Breast epithelium (tissue), 4 donors: ENCODE measurements around the gene OTOS. TPM values are rescaled to one million over a fixed set of nuclear protein-coding genes. Genes with fewer than 3 reads are reported as not detected.

Source experiments
- DNase-seq, 2 donors: peaks; one replicate each; pipeline ENCODE4 v3.0.0-alpha.2; 2019; ENCODE audit warnings: low spot score in 2 of 2
- H3K27ac ChIP-seq, 2 donors: fragments of 200-600 bp; sonication (generic) in 1 of 2; one replicate each; pipeline ENCODE4 v1.5.1; 2016 to 2019; ENCODE audit warnings: mild to moderate bottlenecking in 1 of 2
- H3K27me3 ChIP-seq, 2 donors: fragments of 200-600 bp; sonication (generic) in 1 of 2; one replicate each; pipeline versions ENCODE4 v1.5.1 to v1.6.0; 2017 to 2019; ENCODE audit warnings: control low read depth in 1 of 2, mild to moderate bottlenecking in 1 of 2
- H3K36me3 ChIP-seq: fragments of 200-600 bp; one replicate; pipeline ENCODE4 v1.5.1; 2019
- H3K4me1 ChIP-seq, 2 donors: fragments of 200-600 bp; sonication (generic); one replicate each; pipeline ENCODE4 v1.5.1; 2016 to 2019; ENCODE audit warnings: control low read depth in 1 of 2
- H3K4me3 ChIP-seq, 3 donors: fragments of 200-600 bp; sonication (generic); 1 replicate in 2 of 3; 2 replicates in 1 of 3; pipeline ENCODE4 v1.5.1; 2016 to 2019; ENCODE audit warnings: mild to moderate bottlenecking in 3 of 3, moderate library complexity in 2 of 3
- H3K9me3 ChIP-seq, 2 donors: fragments of 200-600 bp; sonication (generic) in 1 of 2; one replicate each; pipeline ENCODE4 v1.5.1; 2016 to 2019; ENCODE audit warnings: control low read depth in 1 of 2
- POLR2A ChIP-seq: fragments of 450-650 bp; IDR thresholded peaks from one replicate; pipeline ENCODE4 v1.6.1; 2016; ENCODE audit warnings: antibody characterized with exemption, mild to moderate bottlenecking, moderate library complexity
- POLR2AphosphoS5 ChIP-seq, 3 donors: sonication (generic); formaldehyde crosslinking; IDR thresholded peaks; one replicate each; pipeline ENCODE4 v1.6.1; 2017; ENCODE audit warnings: antibody characterized with exemption in 3 of 3
- intact Hi-C: fragments of 100-400 bp; cut with DNase I; formaldehyde crosslinking; loops from one replicate; pipeline ENCODE4 v1.15.1; 2023; ENCODE audit warnings: low total_unique reads
- total RNA-seq, 3 donors: library from RNA; depleted of rRNA; stranded (reverse); fragments of >200 nt; gene quantifications; one replicate each; pipeline ENCODE4 v1.1.0, GENCODE V29; 2016
- TF ChIP-seq, protein P1 (sequence below), 3 donors: fragments of 450-650 bp; IDR thresholded peaks; one replicate each; pipeline ENCODE4 v1.5.1; 2016 to 2017; ENCODE audit warnings: antibody characterized with exemption in 3 of 3, mild to moderate bottlenecking in 3 of 3, moderate library complexity in 3 of 3

Gene OTOS
- total RNA-seq, 3 donors from 2014 or later: not detected

DNA sequence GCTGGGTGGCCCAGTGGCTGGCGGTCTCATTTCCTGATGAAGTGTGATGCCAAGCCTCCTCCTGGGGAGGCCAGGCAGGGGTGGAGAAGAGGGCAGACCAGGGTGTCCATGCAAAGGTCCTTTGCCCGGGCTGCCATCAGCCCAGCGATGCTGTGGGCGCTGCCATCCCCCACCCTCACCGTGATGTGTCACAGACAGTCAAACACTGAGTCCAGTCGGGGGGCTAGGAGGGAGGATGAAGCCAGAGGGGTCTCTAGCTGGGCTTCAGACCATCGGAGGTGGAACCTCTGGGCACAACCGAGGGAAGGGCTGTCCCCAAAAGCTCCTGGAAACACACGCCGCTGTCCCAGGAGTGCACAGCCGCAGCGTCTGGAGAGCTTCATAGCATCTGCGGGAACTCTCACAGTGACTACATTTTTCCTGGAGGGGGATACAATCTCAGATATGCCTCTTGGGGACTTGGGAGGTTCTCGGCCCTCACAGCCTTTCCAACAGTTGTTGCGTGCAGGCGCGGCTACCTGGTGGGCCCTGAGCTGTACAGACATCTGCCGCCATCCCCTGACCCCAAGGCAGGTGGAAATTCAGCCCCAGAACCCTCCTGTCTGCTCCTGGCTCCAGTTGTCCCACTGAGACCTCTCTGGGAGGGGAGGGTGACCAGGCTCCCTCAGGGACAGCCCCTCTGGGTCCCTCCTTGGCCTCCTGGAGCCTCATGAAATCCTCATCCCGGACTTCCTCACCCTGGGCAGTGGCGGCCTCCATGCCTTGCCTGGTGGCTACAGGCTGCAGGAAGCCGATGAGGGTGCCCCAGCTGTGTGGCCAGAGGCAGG lies 26.5 kb upstream of the OTOS start:
- Histone ChIP-seq H3K36me3 (no peaks in the 10 kb centered on the region), H3K27ac (no peak overlapping the region), H3K4me3 (no peak overlapping the region), H3K4me1 (no peaks in the 10 kb centered on the region), H3K27me3 (peaks cover 0 to 2% of the 10 kb centered on the region in 2 donors), H3K9me3 (no peaks in the 10 kb centered on the region)
- DNase-seq: no peak
- TF ChIP-seq POLR2A (no peak), POLR2AphosphoS5 (IDR thresholded peaks at IDR 0.05) (no peak)
- TF ChIP-seq, protein P1, sequence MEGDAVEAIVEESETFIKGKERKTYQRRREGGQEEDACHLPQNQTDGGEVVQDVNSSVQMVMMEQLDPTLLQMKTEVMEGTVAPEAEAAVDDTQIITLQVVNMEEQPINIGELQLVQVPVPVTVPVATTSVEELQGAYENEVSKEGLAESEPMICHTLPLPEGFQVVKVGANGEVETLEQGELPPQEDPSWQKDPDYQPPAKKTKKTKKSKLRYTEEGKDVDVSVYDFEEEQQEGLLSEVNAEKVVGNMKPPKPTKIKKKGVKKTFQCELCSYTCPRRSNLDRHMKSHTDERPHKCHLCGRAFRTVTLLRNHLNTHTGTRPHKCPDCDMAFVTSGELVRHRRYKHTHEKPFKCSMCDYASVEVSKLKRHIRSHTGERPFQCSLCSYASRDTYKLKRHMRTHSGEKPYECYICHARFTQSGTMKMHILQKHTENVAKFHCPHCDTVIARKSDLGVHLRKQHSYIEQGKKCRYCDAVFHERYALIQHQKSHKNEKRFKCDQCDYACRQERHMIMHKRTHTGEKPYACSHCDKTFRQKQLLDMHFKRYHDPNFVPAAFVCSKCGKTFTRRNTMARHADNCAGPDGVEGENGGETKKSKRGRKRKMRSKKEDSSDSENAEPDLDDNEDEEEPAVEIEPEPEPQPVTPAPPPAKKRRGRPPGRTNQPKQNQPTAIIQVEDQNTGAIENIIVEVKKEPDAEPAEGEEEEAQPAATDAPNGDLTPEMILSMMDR (IDR thresholded peaks at IDR 0.05): no peak
- intact Hi-C loops: no loop called here

DNA sequence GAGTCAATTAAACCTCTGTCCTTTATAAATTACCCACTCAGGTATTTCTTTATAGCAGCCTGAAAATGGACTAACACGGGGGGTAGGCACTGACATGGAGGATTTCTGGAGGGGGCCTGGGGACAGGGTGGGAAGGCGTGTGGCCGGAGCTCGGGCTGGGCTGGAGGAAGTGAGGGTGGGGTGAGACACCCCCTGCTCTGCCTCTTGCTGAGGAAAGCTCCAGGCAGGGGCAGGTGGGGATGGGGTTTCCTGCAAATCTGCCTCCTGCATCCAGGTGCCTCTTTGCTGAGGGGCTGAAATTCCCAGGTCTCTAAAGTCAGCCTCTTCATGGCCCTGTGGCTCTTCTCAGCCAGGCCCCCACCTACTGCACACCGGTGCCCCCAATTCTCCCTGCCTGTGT lies 25.7 kb upstream of the OTOS start:
- H3K27ac ChIP-seq: no peak overlapping the region
- no peak overlapping the region for H3K4me3 ChIP-seq
- no peaks in the 10 kb centered on the region for H3K4me1 ChIP-seq
- DNase-seq: no peak
- H3K9me3 ChIP-seq: no peaks in the 10 kb centered on the region
- no peak for TF ChIP-seq POLR2A
- no peak for TF ChIP-seq POLR2AphosphoS5 (IDR thresholded peaks at IDR 0.05)
- TF ChIP-seq, protein P1 (IDR thresholded peaks at IDR 0.05): no peak
- intact Hi-C loops: no loop called here
- no peaks in the 10 kb centered on the region for H3K36me3 ChIP-seq
- peaks cover 0 to 3% of the 10 kb centered on the region in 2 donors for H3K27me3 ChIP-seq

DNA sequence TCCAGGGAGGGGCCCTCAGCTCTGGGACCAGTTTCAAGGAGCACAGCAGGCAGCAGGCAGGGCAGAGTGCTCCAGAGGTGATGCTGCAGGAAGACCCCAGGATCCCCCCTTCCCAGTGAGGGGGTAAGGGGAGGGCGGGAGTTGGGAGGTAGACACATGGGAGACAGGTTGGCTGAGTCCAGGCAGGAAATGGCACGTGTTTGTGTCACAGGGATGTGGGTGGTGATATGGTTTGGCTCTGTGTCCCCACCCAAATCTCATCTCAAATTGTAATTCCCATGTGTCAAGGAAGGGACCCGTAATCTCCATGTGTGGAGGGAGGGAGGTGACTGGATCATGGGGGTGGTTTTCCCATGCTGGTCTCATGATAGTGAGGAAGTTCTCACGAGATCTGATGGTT lies 25.2 kb upstream of the OTOS start:
- no peak for DNase-seq
- H3K27ac ChIP-seq: no peak overlapping the region
- intact Hi-C loops: no loop called here
- no peaks in the 10 kb centered on the region for H3K9me3 ChIP-seq
- peaks cover 0 to 8% of the 10 kb centered on the region in 2 donors for H3K27me3 ChIP-seq
- H3K4me3 ChIP-seq: no peak overlapping the region
- no peak for TF ChIP-seq POLR2A
- TF ChIP-seq, protein P1 (IDR thresholded peaks at IDR 0.05): no peak
- TF ChIP-seq POLR2AphosphoS5 (IDR thresholded peaks at IDR 0.05): no peak
- no peaks in the 10 kb centered on the region for H3K36me3 ChIP-seq
- no peaks in the 10 kb centered on the region for H3K4me1 ChIP-seq

DNA sequence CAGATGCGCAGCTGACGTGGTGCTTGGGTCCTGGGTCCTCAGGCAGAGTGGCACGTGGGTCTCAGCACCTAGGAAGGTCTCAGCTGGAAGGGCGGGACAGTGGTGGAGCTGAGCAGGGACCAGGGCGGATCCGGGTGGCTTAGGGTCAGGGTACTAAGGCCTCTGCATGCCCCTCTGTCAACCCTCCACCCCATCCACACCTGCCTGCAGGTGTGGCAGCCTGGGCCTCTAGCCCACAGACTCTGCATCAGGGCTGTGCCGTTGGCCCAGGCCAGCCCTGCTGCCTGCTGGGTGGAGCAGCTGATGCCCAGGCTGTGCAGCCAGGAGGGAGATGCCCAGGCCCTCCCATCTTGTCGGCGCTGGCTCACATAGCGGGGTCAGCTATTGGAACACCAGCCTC lies 24.6 kb upstream of the OTOS start:
- H3K27me3 ChIP-seq: peaks cover 0 to 8% of the 10 kb centered on the region in 2 donors
- TF ChIP-seq, protein P1 (IDR thresholded peaks at IDR 0.05): no peak
- TF ChIP-seq POLR2A (no peak), POLR2AphosphoS5 (IDR thresholded peaks at IDR 0.05) (no peak)
- intact Hi-C loops: no loop called here

DNA sequence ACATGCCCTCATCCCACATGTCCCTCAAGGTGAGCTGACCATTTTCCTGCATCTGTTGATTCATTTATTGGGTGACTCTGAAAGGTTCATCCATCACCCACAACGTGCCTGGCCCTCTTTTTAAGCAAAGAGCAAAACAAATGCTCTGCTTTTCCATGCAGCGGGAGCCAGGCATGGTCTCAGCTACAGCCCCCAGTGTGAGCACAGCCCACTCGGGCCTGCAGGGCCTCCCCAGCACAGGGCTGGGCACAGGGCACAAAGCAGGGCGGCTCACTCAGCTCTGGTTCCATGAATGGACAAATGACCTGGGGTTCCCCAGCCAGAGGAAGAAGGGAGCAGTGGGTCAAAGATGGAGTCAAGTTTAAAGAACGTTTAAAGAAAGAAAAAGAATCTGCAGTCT lies 24.1 kb upstream of the OTOS start:
- Histone ChIP-seq H3K4me1 (no peaks in the 10 kb centered on the region), H3K27ac (no peak overlapping the region), H3K9me3 (no peaks in the 10 kb centered on the region), H3K4me3 (no peak overlapping the region), H3K27me3 (peaks cover 0 to 8% of the 10 kb centered on the region in 2 donors), H3K36me3 (no peaks in the 10 kb centered on the region)
- TF ChIP-seq POLR2AphosphoS5 (IDR thresholded peaks at IDR 0.05) (no peak), POLR2A (no peak)
- TF ChIP-seq, protein P1 (IDR thresholded peaks at IDR 0.05): no peak
- intact Hi-C loops: no loop called here
- no peak for DNase-seq

More for the DNA sequence above, 24.6 kb upstream of the OTOS start:
- Histone ChIP-seq H3K9me3 (no peaks in the 10 kb centered on the region), H3K4me3 (no peak overlapping the region), H3K4me1 (no peaks in the 10 kb centered on the region), H3K36me3 (no peaks in the 10 kb centered on the region), H3K27ac (no peak overlapping the region)
- DNase-seq: no peak
